H1 (cell line): ENCODE results near the gene ARAP3. TPM values are rescaled to one million over a fixed set of nuclear protein-coding genes. Genes with fewer than 3 reads are reported as not detected.
A peak's percentile ranks its signal among the peaks of the same experiment; 100 is the strongest.

Source experiments
- ASH2L ChIP-seq: fragments of 200-600, 300-600 bp; sonication (generic); IDR thresholded peaks from one replicate; pipeline ENCODE4 v1.7.1; 2017; ENCODE audit warnings: low read length
- BACH1 ChIP-seq: IDR thresholded peaks from 2 replicates; pipeline ENCODE4 v1.6.1; 2012; ENCODE audit warnings: low read length, improper control_type of control experiment
- CHD7 ChIP-seq: fragments of 300-600 bp; sonication (generic); IDR thresholded peaks from 2 replicates; pipeline ENCODE4 v1.7.1; 2012; ENCODE audit warnings: low read length, moderate library complexity, mild to moderate bottlenecking, inconsistent platforms; ENCODE audit not compliant: insufficient replicate concordance
- CTBP2 ChIP-seq: IDR thresholded peaks from 2 replicates; pipeline ENCODE4 v1.7.0; 2011; ENCODE audit warnings: borderline replicate concordance, mild to moderate bottlenecking, moderate library complexity, mixed read lengths, low read length; ENCODE audit not compliant: insufficient read depth, insufficient read length
- CTCF ChIP-seq, 3 experiments: IDR thresholded peaks; 1 replicate in 2 of 3; 2 replicates in 1 of 3; pipeline versions ENCODE4 v1.5.1 to v1.6.1; 2011; ENCODE audit warnings: low read length in 3 of 3, mild to moderate bottlenecking in 3 of 3, inconsistent platforms in 2 of 3, low read depth in 1 of 3, moderate library complexity in 1 of 3; ENCODE audit not compliant: insufficient read depth in 1 of 3; ENCODE audit errors: control extremely low read depth in 1 of 3
- RFX5 ChIP-seq: IDR thresholded peaks from 2 replicates; pipeline ENCODE4 v1.6.1; 2011; ENCODE audit warnings: low read depth, low read length, improper control_type of control experiment, borderline replicate concordance
- TAF1 ChIP-seq: IDR thresholded peaks from 2 replicates; pipeline ENCODE4 v1.6.1; 2011; ENCODE audit warnings: mild to moderate bottlenecking, low read depth, low read length
- TAF7 ChIP-seq: optimal IDR thresholded peaks from 2 replicates; pipeline ENCODE3; 2011; ENCODE audit warnings: low read depth, mild to moderate bottlenecking, inconsistent platforms, low read length, moderate library complexity, borderline replicate concordance
- polyA plus RNA-seq, 7 experiments: library from polyadenylated mRNA; depleted of rRNA in 3 of 7; stranded (reverse) in 5 of 7; unstranded in 2 of 7; fragments of >200 nt in 5 of 7; fragments of 200-250 nt in 2 of 7; gene quantifications; 1 replicate in 5 of 7; 2 replicates in 1 of 7; 4 replicates in 1 of 7; pipeline versions ENCODE4 v1.2.1 to v1.2.3, GENCODE V29; 2011 to 2013; ENCODE audit warnings: missing spikeins in 2 of 7, mixed read lengths in 2 of 7
- total RNA-seq: library from RNA; stranded (reverse); fragmentation: NEBNext Ultra II Directional; extraction: Animal tissue kit (Norgen Biotek cat#: 25700); gene quantifications from 2 replicates; pipeline ENCODE4 v1.2.1, GENCODE V29; 2021

Gene ARAP3
- total and polyA plus RNA-seq, 2 of the 8 experiments (the other 6 are each of a cell fraction or from before 2014, with no cell fraction given), result 14.4 to 48.6 TPM

- TF ChIP-seq CHD7 (no peak), CTCF (IDR thresholded peaks at IDR 0.05; ENCODE audit: control extremely low read depth in 1 of 3, insufficient read depth in 1 of 3, low read depth in 1 of 3, low read length in 3 of 3) (peak; percentile 95 to 99 (median 97)), RFX5 (no peak), ASH2L (no peak), BACH1 (no peak; the same call in 1 of the 2 replicates), TAF1 (no peak), CTBP2 (no peak), TAF7 (no peak)
Observed at GRCh38 chr5:141691867-141692532, 10.0 kb upstream of the ARAP3 start (continued).
